Measurements from ENCODE around the gene CD96. TPM values are rescaled to one million over a fixed set of nuclear protein-coding genes. Genes with fewer than 3 reads are reported as not detected.
"Not testable (repeated sequence)": the region's sequence is repeated elsewhere in the genome, so short reads cannot be mapped to it uniquely, and the experiment has no call there.

The CD96 gene
- total RNA-seq, 1 donor from 2014 or later: 0.65 TPM

DNA sequence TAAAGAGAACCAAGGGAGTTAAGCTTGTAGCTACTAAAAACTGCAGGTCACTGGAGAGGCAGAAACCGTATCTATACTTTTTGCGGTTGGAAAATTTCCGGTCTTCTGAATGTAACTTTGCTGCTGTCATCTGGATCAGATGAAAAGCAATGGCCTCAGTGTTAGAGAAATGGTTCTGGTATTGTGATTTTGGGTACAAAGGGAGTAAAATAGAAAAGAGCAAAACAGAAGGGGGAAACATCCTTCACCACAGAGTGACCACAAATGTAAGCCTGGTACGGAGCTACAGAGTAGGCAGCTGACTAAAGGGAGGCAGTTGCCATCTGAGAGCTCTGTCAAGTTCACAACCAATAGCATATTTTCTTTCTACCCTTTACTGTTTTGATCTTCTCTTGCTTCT is 5.6 kb downstream of the CD96 start:
- DNase-seq (no peak), ATAC-seq (ENCODE audit: poor library complexity) (no peak)
- intact Hi-C loops (cut with DNase I): no loop called here

DNA sequence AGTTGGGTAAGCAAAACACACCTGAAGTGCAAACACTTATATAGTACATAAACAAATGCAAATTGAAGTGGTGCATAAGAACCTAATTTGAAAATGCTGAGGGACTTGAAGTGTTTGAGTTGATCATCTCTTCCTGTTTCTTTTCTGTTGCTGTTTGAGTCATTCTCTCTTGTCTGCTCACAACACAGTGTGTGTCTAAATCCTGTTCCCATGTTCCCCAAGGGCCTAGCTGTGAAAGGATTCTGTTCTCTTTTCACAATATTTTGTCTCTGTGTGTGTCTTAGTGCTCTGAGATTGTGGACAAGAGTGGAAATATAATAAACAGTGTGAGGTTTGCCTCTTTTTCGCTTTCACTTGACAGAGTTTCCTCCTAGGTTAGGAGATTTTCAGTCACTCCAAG is 6.1 kb downstream of the CD96 start:
- intact Hi-C loops (cut with DNase I): no loop called here
- ATAC-seq (ENCODE audit: poor library complexity): no peak
- no peak for DNase-seq

DNA sequence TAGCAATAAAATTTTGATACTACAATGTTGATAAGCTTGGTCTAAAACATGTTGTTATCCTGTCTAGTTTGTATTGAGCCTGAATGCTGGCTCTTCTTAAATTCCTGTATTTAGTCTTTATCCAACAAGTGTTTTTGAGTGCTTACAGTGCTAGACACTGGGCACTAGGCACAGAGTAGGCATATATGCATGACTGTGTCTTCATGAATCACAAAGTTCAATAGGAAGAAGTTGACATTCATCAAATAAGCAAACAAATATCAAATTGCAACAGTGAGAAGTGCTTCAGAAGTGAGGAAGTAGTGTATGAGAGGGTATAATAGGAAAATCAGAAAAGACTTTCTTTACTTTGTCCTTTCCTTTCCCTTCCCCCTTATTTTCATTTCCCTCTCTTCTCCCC is 6.8 kb downstream of the CD96 start:
- intact Hi-C loops (cut with DNase I): no loop called here

DNA sequence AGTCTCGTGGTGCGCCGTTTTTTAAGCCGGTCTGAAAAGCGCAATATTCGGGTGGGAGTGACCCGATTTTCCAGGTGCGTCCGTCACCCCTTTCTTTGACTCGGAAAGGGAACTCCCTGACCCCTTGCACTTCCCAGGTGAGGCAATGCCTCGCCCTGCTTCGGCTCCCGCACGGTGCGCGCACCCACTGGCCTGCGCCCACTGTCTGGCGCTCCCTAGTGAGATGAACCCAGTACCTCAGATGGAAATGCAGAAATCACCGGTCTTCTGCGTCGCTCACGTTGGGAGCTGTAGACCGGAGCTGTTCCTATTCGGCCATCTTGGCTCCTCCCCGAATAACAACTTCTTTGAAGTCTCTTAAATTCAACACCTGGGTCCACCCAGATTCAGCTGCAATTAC is 19.9 kb downstream of the CD96 start:
- ATAC-seq (ENCODE audit: poor library complexity); DNase-seq; intact Hi-C loops (cut with DNase I): not testable (repeated sequence)

More for the DNA sequence above, 6.8 kb downstream of the CD96 start:
- ATAC-seq (ENCODE audit: poor library complexity): no peak
- no peak for DNase-seq

DNA sequence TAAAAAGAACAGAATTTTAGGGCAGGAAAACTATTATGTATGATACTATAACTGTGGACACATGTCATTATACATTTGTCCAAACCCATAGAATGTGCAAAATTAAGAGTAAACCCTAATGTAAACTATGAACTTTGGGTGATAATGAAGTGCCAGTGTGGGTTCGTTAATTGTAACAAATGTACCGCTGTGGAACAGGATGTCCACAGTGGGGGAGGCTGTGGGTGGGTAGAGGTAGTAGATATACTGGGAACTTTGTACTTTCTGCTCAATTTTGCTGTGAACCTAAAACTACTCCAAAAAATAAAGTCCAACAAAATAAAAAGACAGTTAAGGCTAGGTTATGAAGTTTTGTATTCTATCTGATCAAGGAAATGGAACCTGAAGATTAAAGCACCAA is 24.8 kb downstream of the CD96 start:
- ATAC-seq (ENCODE audit: poor library complexity): no peak
- DNase-seq: no peak
- intact Hi-C loops (cut with DNase I): no loop called here

DNA sequence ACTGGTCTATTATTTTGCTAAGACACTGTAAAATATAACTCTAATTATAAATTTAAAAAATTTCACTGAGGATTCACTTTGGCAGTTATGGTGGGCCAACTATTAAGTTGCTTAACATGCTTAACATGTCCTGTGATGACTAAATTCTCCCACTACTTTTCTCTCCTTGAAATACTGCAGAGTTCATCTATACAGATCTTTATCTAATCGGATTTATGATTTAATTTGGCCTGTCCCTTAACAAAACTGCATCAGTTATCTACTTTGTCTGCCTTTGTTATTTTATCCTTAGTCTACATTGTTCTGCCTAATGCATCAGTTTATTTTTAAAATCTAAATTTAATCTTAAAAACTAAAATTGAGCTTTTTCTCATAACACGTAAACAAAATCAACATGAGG is 26.4 kb downstream of the CD96 start:
- ATAC-seq (ENCODE audit: poor library complexity) (no peak), DNase-seq (no peak)
- intact Hi-C loops (cut with DNase I): no loop called here

DNA sequence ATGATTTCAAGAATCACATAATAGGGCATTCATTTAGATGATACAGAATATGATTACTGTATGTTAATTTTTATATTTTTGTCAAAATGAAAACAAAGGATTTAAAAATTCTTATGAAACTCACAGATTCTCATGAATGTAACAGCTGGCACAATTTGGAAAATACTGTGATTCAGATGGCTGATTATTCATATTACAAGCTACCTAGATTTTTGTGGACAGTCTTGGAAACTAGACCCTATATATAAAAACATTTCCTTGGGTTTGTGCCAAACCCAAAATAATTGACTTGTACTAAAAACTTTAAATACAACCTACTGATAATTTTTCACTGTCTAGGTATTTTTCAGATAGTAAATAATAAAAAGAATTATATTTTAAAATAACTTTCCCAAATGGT is 26.9 kb downstream of the CD96 start:
- DNase-seq: no peak
- ATAC-seq (ENCODE audit: poor library complexity): no peak
- intact Hi-C loops (cut with DNase I): no loop called here

DNA sequence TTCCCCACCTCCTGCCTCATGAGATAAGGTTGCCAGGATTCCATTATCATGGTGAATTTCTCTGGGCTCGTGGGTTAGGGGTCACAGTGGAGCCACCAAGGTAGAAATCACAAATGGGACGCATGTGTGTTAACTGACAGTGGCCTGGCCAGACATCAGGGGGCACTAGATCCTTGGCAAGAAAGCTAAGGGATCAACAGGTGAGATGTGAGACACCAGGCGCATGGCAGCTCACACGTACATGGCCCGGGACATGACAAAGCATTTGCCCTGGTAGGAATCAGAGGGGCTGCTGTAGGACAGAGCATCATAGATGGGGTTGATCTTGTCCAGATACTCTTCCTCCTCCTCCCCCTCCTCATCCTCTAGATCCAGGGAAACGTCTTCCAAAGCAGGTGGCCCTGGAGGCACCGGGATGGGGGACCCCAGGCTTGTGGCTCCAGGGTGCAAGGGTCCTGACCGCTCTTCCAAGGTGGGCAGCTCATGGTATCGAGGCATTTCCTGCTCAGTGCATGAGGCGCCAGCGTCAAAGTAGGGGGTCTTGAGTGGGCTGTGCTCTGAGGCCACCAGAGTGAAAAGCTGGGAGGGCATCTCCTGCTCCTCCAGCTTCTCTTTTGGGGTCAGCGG is 28.5 kb downstream of the CD96 start:
- intact Hi-C loops (cut with DNase I): no loop called here
- ATAC-seq (ENCODE audit: poor library complexity): no peak
- no peak for DNase-seq

DNA sequence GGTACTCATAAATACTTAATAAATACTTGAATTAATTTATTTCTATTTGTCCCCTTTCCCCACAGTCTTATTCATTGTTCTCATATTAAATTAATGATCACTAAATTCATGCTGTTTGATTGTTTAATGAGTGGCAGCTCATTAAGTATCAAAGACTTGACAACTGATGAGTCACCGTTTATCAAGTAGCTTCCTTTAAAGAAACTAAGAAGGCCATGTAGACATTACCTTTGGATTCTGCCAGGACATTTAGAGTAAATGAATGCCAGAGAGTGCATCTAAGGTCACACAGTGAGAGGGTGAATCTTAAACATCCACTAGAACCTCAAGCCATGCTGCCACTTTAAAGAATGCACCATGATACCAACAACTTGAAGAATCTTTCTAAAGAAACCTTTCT is 29.3 kb downstream of the CD96 start:
- DNase-seq (no peak), ATAC-seq (ENCODE audit: poor library complexity) (no peak)
- intact Hi-C loops (cut with DNase I): no loop called here

DNA sequence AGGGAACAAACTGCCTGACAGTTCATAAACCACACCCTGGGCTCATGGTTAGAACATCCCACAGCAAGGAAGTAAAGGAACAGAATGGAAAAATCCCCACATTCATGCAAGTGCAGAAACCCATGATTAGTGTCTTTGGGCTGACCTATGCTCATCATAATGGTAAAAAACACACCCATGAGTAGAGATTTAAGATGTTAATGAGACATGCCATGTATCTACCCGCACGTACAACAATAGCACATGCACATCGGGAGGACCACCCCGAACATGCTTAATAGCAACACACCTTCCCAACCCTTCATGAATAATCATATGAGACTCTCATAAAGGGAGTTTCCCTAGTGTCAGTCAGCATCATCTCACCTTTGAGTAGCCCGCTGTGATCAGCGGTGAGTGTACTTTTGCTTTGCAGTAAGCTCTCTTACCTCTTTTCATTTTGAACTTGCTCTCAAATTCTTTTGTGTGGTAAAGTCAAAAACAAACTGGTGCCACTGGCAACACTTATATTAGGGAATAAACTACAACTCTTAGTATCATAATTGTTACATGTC is 30.0 kb downstream of the CD96 start:
- intact Hi-C loops (cut with DNase I): no loop called here
- no peak for ATAC-seq (ENCODE audit: poor library complexity)
- no peak for DNase-seq

DNA sequence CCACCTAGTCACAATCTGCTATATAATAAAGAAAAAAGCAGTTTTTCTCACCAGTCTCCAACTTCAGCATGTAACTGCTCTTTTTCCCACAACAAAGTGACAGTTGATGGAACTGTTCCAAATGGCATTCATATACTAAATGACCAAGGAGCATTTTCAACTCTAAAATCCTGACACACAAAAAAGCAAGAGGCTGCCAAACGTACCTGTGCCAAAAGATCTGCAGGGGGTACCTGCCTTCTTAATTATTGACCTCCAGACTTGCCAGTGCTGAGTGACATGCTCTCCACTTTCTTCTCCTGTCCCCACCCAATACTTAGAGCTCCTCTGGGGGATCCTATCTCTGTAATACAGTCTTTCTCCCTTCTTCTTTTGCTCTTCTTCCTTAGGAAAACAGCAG is 35.1 kb downstream of the CD96 start:
- intact Hi-C loops (cut with DNase I): no loop called here
- DNase-seq (no peak), ATAC-seq (ENCODE audit: poor library complexity) (no peak)

DNA sequence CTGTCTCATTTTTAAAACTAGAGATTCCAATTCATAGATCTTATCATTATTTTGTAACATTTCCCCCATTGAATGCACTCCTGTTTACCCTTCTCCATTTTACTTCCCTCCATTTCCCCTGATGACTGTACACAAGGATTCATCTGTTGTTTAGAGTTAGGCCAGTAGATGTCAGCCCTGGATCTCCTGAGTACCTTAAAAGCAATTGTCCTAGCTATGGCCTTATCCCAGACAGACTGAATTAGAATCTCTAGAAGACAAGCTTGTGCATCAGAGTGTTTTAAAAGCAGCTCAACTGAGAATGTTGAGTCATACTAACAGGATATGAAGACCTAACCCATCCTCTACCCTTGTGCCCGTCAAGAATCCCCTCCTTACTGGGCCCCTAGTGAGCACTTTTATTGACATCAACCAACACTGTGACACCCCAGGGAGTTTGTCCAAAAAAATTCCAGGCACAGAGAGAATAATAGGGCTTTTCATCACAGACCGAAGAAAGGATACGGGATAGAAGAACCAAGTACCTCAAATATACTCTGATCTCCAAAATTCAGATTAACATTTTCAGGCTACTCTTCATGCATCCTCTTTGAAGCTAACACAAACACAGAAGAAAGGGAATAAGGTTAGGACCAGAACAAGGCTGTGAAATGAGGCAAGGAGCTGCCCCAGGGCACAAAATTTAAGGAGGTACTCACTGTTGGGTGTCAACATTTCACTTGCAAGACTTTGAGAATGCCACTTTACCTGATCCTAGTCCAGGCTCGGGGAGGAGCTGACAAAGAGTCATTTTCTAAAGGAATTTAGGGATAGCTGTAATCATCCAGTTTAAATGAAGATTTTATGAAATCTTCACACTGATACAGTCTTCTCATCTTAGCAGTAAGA is 36.0 kb downstream of the CD96 start:
- intact Hi-C loops (cut with DNase I): no loop called here
- ATAC-seq (ENCODE audit: poor library complexity) (peak; percentile 69), DNase-seq (no peak)

DNA sequence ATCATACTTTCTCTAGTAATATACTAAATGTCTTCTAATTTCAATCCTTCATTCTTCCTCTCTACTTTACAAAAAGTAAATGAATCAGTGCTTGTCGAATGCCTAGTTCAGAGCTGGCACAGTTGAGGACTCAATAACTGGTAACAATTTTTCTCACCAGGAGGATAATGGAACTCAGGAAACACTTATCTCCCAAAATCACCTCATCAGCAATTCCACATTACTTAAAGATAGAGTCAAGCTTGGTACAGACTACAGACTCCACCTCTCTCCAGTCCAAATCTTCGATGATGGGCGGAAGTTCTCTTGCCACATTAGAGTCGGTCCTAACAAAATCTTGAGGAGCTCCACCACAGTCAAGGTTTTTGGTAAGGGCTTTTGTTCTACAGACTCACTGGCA is 36.9 kb downstream of the CD96 start:
- DNase-seq (no peak), ATAC-seq (ENCODE audit: poor library complexity) (no peak)
- intact Hi-C loops (cut with DNase I): no loop called here

DNA sequence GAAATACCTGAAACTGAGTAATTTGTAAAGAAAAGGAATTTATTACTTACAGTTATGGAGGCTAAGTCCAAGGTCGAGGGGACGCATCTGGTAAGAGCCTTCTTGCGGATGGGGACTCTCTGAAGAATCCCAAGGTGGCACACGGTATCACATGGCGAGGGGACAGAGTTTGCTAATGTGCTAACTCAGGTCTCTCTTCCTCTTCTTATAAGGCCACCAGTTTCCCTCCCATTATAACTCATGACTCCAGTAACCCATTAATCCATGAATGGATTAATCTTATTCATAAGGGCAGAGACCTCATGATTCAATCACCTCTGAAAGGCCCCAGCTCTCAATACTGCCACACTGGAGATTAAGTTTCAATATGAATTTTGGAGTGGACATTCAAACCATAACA is 37.5 kb downstream of the CD96 start:
- intact Hi-C loops (cut with DNase I): no loop called here

DNA sequence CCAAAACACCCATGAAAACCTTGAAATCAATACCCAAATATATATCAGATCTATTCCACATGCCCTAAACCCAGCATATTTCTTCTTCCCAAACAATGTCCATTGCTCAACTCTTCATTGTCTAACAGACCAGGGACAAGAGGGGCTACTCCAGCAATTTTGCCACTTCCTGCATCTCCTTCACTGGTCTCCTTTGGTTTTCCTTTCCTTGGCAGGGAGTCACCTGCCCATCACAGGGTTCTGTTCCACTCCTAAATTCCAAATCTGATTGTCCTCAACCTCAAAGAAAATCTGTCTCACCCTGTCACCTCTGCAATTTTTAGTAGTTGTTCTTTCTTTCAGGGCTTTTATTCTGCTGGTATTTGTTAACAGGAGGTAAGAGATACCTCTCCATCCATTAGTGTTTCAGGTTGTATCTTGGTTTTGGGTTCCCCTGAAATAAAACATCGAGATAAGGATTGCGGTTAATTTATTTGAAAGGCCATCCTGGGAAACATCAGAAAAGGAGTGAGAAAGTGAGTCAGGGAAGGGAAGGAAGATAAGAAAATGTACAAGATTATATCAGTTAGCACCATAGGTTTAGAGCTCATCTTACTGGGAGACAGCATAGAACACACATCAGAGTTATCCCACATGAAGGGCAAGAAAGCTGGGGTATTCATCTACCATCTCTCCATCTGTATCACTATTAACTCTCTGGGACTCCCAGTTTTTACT is 39.6 kb downstream of the CD96 start:
- intact Hi-C loops (cut with DNase I): no loop called here
- DNase-seq: no peak
- no peak for ATAC-seq (ENCODE audit: poor library complexity)

More for the DNA sequence above, 37.5 kb downstream of the CD96 start:
- no peak for ATAC-seq (ENCODE audit: poor library complexity)
- DNase-seq: no peak

DNA sequence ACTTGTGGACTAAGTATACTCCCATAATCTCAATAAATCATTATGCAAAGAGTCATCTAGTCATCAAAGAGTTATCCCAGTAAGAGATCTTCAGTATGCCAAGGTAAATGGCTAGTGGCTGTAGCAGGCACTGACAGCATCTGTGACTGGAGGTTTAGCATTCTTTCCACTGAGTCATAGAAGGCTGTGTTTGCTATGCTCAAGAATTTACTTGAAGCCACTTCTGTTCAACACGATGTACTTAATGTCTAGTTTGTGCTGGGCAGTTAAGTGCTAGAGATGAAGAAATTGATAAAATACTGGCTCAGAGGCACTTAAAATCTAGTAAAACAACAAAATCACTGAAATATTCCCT is 40.1 kb downstream of the CD96 start:
- intact Hi-C loops (cut with DNase I): no loop called here
- DNase-seq (no peak), ATAC-seq (ENCODE audit: poor library complexity) (no peak)

DNA sequence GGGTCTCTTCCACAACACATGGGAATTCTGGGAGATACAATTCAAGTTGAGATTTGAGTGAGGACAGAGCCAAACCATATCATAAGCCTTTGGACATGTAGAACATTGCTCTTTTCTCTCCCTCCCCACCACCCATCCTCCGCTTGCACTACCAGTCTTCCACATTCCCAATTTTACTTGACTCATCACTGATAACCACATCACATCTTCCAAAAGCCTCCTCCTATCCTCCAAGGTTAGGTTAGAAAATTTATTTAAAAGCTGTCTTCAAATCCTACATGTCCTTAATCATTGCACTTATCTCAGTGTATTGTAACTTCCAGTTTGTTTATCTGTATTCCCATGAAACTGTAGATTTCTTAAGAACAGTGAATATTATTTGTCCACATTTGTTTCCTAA is 42.7 kb downstream of the CD96 start:
- DNase-seq (no peak), ATAC-seq (ENCODE audit: poor library complexity) (no peak)
- intact Hi-C loops (cut with DNase I): no loop called here

DNA sequence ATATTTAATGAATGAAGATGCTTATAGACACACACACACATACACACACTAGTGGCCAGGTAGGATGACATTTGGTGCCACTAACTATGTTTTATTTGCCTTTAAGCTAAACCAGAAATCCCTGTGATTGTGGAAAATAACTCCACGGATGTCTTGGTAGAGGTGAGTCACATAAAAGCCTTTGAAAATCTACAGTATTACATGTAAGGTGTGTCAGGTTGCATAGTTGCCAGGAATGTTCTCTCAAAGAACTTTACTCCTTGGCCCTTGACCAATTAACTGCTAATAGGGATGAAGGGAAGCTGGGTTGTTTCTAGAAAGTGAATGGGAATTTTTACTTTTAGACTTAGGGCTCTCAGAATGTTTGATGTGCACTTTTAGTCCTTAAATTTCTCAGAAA is 43.2 kb downstream of the CD96 start:
- no peak for DNase-seq

DNA sequence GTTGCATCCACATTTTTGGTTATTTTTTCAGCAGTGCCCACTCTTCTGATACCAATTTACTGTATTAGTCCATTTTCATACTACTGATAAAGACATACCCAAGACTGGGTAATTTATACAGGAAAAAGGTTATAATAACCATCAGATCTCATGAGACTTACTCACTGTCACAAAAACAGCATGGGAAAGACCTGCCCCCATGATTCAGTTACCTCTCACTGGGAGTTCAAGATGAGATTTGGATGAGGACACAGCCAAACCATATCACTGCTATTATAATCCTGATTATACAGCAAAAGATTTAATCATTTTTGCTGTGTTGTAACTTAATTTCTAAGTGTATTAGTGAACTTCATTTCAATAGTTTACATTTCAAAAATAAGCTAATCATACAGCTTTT is 46.5 kb downstream of the CD96 start:
- no peak for ATAC-seq (ENCODE audit: poor library complexity)
- DNase-seq: no peak
- intact Hi-C loops (cut with DNase I): no loop called here

More for the DNA sequence above, 43.2 kb downstream of the CD96 start:
- ATAC-seq (ENCODE audit: poor library complexity): no peak
- intact Hi-C loops (cut with DNase I): no loop called here

All from Right ventricle myocardium superior (tissue), 1 donor.